ENCODE results near the gene SORBS2. TPM values are rescaled to one million over a fixed set of nuclear protein-coding genes. Genes with fewer than 3 reads are reported as not detected.

The SORBS2 gene
- total RNA-seq, 1 experiment from 2014 or later = 3.3 TPM

GRCh38 chr4:185638548-185639301 lies 173.3 kb downstream of the SORBS2 start:
- DNase-seq (ENCODE audit: low read depth) = no peak

GRCh38 chr4:185638093-185638492 lies 173.9 kb downstream of the SORBS2 start:
- DNase-seq (ENCODE audit: low read depth) = no peak

GRCh38 chr4:185637163-185637875 lies 174.7 kb downstream of the SORBS2 start:
- no peak for DNase-seq (ENCODE audit: low read depth)

DNA sequence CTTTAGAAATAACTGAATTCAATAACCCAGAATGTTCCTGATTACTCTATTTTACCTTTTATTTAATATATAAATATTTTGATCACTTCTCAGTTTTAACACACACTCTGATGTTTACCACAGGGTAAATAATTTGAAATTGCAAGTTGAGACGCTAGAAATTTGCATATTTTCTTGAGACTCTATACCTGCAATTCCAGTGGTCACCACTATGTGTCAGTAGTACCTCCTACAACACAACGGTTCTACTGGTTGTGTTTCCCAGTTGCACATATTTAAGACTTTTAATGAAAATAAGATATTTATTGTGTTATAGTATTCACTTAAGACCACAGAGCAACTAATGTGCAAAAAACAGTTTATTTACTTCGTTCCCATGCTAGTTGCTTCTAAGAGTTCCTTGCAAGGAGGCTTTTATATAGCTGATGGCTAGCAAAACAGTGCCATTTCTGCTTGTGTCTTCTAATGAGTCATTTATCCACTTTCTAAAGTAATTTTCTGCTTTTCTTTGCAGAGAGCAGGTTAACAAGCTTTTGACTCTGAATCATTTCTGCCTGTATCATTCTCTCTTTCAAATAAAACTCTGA lies 177.8 kb downstream of the SORBS2 start:
- no peak for DNase-seq (ENCODE audit: low read depth)

- no peak for DNase-seq (ENCODE audit: low read depth)
Measured at GRCh38 chr4:185626798-185627197, 185.2 kb downstream of the SORBS2 start.

GRCh38 chr4:185625503-185625902 lies 186.5 kb downstream of the SORBS2 start:
- DNase-seq (ENCODE audit: low read depth) = no peak

GRCh38 chr4:185624259-185624589 lies 187.8 kb downstream of the SORBS2 start:
- DNase-seq (ENCODE audit: low read depth) = no peak

GRCh38 chr4:185623444-185624258 lies 188.3 kb downstream of the SORBS2 start:
- no peak for DNase-seq (ENCODE audit: low read depth)

DNA sequence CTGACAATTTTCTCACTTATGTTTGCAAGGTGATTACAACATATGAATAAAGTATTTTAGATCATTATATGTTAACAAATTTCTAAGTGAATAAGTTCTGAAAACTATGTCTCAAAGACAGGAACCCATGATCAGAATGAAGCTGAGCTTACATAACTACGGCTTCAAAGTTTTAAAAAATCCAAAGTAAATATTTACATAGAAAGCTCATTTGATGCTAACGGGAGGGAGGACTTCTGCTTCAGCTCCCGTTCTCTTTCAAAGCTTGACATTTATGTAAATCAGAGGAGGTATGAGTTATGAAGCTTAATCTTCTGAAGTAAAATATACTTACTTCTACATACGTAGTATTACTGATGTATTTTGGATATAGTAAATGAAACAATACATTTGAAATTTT lies 203.8 kb downstream of the SORBS2 start:
- no peak for DNase-seq (ENCODE audit: low read depth)

DNA sequence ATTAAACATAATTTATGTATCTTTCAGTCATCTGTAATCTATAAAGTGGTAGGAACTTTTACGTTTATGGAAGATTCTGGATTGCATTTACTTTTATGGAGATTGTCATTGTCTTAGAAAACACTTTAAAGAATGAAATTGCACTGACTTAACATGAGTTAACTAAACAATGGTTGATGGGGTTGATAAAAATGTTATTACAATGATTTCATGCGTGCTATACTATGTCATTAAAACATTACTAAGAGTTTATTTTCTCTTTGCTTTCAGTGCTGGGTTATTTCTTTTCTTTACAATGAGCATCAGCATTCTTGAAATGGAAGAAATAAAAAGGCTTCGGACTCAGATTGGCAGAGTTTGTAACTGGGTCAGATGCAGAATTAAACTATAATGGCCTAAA lies 209.6 kb downstream of the SORBS2 start:
- DNase-seq (ENCODE audit: low read depth) = no peak

DNA sequence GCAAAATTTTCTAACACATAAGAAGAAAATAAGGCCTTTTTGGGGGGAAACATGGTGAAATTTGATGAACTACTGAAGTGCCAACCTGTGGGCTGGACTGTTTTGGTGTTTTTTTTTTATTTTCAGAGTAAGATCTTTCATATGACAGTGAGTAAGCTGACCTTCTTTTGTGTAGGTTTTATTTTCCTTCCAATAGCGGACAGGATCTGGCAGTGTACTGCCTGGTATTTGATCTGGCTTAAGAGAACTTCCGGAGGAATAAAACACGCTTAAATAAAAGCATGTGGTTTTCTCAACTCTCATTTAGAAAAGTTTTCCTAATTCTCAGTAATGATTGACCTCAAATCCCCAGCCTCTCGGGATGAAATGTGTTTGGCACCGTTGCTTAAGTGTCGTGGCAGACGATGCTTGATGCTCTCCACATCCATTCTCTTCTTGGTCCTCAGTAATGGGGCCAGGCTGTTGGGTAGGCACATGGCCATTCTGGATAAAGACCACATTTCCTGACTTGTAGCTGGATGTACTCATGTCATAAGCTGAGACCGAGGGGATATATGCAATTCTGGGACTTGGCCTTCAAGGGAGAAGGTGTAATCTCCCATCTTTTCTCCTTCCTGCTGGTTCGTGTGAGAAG lies 211.1 kb downstream of the SORBS2 start:
- DNase-seq (ENCODE audit: low read depth) = no peak

GRCh38 chr4:185599553-185600243 lies 212.3 kb downstream of the SORBS2 start:
- DNase-seq (ENCODE audit: low read depth) = no peak

DNA sequence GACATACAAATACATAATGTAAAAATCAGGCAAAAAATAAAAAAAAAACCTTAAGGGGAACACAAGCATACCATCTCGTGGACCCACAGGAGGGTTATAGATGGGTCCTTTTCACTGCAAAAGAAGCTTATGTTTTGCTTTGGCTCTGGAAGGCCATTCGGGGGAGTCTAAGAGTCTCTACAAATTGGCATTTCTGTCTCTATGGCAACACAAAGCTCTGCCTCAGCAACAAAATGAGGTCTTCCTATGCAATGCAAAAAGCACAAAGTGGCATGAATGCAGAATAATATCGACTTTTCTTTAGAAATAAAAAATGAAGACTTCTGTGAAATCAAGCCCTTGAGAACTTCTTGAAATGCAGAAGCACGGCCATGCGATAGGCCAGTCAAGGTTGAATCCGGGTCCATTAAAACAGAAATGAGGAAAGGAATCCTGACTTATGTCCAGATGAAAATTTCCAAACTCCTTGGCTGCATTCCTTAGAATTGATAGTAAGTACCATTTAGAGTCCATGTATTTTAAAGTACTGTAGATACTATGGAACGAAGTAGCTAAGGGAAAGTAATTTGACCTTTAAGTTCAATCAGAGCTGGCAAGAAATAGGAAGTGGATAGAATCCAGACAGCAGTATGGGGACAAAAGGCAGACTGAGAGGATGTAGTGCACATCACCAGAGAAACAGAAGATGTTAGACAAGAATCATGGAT lies 213.0 kb downstream of the SORBS2 start:
- no peak for DNase-seq (ENCODE audit: low read depth)

DNA sequence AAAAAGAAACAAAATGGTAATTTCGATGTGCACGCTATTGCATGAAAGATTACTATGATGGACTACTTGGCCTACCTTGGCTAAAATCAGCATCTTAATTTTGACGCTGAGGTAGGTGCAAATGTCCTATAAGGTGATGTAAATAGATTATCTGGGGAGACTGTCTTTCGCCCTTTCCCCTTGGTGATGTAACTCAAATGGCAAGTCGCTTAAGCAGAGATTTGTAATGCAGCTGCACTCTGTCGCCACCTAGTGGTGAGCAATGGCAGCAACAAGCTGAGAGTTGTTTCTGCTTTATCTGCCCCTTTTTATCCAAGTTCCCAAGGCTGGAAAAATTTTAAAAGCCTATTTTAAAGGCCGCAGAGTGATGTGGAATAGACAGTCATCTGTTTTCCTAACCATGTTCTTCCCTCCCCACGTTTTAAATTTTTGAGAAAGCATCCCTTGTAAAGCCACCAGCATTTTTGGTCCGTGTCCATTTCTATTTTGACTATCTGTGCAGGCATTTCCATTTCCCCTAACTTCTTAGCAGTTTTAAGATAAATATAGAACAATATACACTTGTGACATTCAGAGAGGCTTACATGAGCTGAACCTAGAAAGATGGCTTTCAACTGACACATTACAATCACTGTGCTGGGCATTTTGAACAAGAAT lies 214.3 kb downstream of the SORBS2 start:
- peak; percentile 51 for DNase-seq (ENCODE audit: low read depth)

DNA sequence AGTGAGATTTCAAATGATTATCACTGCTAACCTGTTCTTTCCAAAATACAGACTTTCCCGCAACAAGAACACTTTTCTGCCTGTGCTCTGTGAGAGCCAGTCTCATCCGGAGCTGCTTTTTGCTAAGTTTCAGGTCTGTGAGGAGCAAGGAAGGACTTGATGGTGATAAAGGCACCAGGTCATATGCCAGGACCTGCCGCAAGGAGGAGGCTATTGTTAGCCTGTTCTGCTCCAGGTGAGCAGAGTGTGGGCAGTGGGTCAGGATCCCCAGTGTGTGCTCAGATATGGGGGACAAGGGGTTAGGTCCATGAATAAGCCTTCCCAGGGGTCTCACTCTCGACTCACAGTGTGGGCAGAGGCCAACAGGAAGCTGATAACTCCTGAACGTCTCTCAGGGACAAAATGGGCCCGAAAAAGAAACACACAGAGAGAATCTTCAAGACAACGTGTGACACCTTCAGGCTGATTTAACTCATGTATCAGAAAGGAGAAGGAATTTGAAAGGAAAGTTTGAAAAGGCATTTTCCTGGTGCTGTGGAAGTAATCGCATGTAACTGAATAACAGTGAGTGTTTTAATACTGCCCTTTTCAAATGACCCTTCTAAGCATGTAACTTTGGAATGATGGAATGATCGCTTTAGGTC lies 219.0 kb downstream of the SORBS2 start:
- DNase-seq (ENCODE audit: low read depth) = no peak

GRCh38 chr4:185592438-185592837 lies 219.6 kb downstream of the SORBS2 start:
- no peak for DNase-seq (ENCODE audit: low read depth)

DNA sequence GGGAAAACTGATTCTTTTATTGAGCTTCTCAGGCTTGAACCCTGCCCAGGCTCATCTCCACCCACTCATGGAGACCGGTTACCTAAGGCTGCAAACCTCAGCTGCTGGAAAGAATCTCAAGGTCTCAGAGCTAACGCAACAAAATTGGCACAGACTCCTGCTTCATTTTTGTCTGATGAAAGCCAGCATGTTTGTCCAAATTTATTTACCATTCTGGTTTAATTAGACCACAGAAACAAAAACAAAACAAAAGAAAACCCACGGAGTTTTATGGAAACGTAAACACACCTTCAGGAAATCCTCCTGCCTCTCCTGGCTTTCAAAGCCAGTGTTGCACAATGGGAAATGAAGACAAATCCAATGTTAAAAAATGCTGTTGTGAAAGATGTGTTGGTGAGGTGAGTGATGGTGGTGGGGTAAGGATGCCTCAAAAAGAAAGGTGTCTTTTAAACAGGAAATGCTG lies 220.3 kb downstream of the SORBS2 start:
- DNase-seq (ENCODE audit: low read depth) = no peak

DNA sequence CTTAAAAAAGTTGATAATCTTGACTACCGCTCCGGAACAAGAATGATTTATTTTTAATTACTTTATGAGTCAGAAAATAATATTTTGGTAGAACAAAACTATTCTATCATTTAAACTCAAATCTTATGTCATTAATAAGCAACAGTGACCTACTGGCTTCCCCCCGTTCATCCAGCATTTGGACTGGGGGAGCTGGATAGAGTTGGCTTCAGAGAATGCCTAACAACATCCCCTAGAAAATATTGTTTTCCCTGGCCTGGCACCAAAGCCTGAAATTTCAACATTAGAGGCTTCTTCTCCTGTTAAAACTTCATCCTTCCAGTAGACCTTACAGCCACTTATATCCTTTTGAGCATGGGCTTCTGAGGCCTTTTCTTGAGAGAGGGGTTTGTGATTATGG lies 221.0 kb downstream of the SORBS2 start:
- no peak for DNase-seq (ENCODE audit: low read depth)

DNA sequence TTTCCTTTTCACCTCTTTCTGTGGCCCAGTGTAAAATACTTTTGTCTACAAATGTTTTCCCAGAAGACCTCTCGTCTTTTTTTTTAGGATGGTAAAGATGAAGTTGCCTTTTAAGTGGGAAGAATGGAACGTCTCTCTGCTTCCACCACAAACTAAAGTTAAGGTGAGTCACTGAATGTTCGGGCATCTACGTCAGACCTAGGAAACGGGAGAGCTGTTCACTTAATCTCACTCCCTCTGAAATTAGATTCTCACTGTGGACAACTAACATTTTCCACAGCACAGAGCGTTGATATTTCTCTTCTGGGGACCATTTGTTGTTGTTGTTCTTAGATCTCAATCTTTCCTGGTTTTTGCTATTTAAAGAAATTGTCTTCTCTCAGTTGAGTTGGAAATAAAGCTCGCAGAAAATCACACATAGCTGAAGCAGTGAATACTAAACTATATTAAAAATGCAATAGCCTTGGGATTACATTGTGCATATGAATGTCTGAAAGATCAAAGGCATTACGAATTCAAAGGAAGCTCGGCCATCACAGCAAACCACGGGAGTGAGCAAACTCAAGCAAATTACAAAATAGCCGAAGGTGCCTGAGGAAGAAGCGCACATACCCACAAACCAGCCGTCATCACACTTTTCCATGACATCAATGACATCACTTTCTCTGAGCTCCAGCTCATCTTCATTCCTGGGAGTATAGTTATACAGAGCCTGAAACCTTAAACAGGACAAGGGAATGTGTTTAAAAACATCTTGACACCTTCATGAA lies 222.7 kb downstream of the SORBS2 start:
- peak; percentile 67 for DNase-seq (ENCODE audit: low read depth)

All from Daoy (cell line).